GM19043 (cell line): ENCODE measurements around the gene HAPLN3.

Experiments used
- ATAC-seq: cut with Tn5 transposase; IDR thresholded peaks from one replicate; pipeline ENCODE4 v1.9.1; 2021; ENCODE audit warnings: low read depth; ENCODE audit not compliant: unreplicated experiment

Gene HAPLN3

DNA sequence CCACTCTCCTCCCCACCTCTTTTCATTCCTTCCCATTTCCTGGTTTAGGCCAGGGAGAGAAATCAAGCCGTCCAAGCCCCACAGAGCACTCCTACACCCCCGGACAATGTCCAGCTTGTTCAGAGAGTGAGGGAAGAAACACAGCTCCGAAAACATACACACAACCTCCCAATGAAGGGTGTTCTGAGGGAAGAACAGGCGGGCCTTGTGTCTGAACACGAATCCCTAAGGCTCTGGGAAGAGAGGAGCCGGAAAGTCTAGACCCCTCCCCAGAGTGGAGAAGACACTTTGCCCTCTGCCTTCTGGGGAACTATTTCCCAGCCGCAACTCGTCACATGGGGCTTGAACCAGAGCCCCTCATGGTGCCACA, 61.6 kb downstream of the HAPLN3 start:
- ATAC-seq, result no peak

DNA sequence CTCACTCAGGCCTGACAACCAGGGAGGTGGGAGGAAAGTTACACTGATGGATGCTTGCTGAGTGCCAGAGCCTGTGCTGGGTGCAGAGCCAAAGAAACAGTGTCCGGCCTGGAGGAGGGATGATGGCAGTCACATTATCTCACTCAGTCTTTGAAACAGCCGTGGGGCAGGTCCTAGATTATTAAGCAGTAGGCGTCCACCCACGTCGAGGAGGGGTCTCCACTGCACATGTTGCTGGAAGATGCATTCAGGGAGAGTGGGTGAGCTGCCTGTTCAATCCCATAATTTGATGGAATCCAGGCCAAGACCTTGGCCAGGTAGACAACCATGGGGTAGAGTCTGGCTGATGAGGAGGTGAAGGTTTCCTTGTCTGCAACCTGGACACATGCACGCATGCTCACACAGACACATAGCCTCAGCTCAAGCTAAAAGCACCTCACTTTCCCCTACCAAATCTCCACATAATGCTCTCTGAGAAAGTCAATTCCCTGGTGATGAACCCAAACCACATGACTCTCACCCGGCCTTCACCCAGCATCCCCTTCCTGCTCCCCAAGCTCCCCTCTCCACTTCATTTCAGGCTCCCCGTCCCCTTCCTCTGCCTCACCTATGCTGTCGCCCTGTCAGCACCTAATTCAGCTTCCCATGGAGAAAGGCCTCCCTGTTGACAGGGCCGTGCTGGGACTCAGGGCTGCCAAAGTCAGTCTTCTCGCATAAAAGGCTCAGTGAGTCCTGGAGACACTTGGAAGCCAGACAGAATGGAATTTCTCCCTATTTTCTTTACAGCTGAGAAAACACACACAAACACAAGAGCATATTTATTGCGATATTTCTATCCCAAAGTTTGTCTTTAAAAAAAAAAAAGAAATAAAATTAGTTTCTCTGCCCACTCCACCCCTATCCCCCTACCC, 62.3 kb downstream of the HAPLN3 start:
- ATAC-seq, result no peak

DNA sequence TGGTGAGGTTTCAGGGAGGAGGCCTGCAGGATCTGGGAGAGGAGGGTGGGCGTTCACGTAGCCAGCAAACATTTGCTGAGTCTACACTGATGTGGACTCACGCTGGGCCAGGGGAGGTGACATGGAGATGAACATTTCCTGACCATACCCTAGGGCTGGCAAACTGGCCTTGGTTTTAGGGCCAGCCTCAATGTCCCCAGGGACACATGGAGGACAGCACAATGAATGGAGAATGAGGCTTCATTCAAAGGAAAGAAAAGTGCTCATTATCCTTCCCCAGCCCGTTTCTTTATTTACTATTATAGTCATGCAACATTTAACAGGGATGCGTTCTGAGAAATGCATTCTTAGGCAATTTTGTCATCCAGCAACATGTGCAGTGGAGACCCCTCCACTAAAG, 65.3 kb downstream of the HAPLN3 start:
- ATAC-seq, result no peak

DNA sequence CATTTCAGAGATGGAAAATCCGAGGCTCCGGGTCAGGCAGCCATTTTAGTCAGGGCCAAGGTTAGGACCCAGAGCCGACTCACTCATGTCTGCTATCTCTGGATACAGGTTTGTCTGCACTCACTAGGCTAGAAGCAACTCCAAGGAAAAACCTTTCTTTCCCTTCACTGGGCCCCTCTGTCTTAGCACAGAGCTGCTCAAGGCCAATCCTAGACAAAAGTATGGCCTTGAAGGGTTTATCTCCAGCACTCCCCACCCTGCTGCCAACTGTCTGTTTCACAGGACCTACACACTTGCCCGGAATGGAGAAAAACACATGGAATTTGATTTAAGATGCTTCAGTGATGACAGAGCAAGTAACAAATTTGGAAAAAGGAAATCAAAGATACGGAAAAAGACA, 66.6 kb downstream of the HAPLN3 start:
- ATAC-seq, result no peak
